Neural progenitor cell (in vitro differentiated cells): ENCODE measurements around the gene PRKAG2.

Experiments
- EZH2 ChIP-seq: fragments of 200-600 bp; sonication (generic); IDR thresholded peaks from 2 replicates; pipeline ENCODE4 v1.6.1; 2017; ENCODE audit warnings: antibody characterized with exemption, mild to moderate bottlenecking, moderate library complexity
- TF ChIP-seq, protein P1 (sequence below): fragments of 200-600 bp; sonication (generic); IDR thresholded peaks from 2 replicates; pipeline ENCODE4 v1.5.1; 2017; ENCODE audit warnings: antibody characterized with exemption, mild to moderate bottlenecking

GRCh38 chr7:151541709-151542499 lies 335.0 kb downstream of the PRKAG2 start:
- TF ChIP-seq EZH2 = no peak
- TF ChIP-seq, protein P1, sequence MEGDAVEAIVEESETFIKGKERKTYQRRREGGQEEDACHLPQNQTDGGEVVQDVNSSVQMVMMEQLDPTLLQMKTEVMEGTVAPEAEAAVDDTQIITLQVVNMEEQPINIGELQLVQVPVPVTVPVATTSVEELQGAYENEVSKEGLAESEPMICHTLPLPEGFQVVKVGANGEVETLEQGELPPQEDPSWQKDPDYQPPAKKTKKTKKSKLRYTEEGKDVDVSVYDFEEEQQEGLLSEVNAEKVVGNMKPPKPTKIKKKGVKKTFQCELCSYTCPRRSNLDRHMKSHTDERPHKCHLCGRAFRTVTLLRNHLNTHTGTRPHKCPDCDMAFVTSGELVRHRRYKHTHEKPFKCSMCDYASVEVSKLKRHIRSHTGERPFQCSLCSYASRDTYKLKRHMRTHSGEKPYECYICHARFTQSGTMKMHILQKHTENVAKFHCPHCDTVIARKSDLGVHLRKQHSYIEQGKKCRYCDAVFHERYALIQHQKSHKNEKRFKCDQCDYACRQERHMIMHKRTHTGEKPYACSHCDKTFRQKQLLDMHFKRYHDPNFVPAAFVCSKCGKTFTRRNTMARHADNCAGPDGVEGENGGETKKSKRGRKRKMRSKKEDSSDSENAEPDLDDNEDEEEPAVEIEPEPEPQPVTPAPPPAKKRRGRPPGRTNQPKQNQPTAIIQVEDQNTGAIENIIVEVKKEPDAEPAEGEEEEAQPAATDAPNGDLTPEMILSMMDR = no peak
